Endodermal cell (in vitro differentiated cells): ENCODE results near the gene KLHL9. TPM values are rescaled to one million over a fixed set of nuclear protein-coding genes. Genes with fewer than 3 reads are reported as not detected.

Source experiments
- DNase-seq: peaks from one replicate; pipeline ENCODE4 v3.0.0-alpha.2; 2017
- H3K27ac ChIP-seq: 2 replicates; pipeline ENCODE4 v1.5.1; 2013; ENCODE audit warnings: mild to moderate bottlenecking, low read depth, low read length, moderate library complexity
- H3K27me3 ChIP-seq: 2 replicates; pipeline ENCODE4 v1.6.1; 2013; ENCODE audit warnings: mild to moderate bottlenecking, low read length, moderate library complexity; ENCODE audit not compliant: insufficient read depth, control insufficient read depth, poor library complexity, severe bottlenecking
- H3K36me3 ChIP-seq: 2 replicates; pipeline ENCODE4 v1.7.0; 2013; ENCODE audit warnings: mild to moderate bottlenecking, low read length, moderate library complexity; ENCODE audit not compliant: control insufficient read depth, insufficient read depth
- H3K4me1 ChIP-seq: one replicate; pipeline ENCODE4 v1.7.0; 2013; ENCODE audit warnings: low read length; ENCODE audit not compliant: control insufficient read depth, insufficient read depth
- H3K4me3 ChIP-seq: 2 replicates; pipeline ENCODE4 v1.5.1; 2013; ENCODE audit warnings: mild to moderate bottlenecking, low read length, moderate library complexity
- H3K9ac ChIP-seq: 2 replicates; pipeline ENCODE4 v1.6.1; 2013; ENCODE audit warnings: mild to moderate bottlenecking, low read length, moderate library complexity; ENCODE audit not compliant: poor library complexity, severe bottlenecking; ENCODE audit errors: extremely low read depth
- H3K9me3 ChIP-seq: 2 replicates; pipeline ENCODE4 v1.6.1; 2013; ENCODE audit warnings: mild to moderate bottlenecking, low read length, moderate library complexity; ENCODE audit not compliant: control insufficient read depth
- H3K27ac Mint-ChIP-seq: 2 replicates; pipeline ENCODE4 v1.8.0; 2020; ENCODE audit warnings: mixed read lengths
- H3K27me3 Mint-ChIP-seq: 2 replicates; pipeline ENCODE4 v1.8.0; 2021; ENCODE audit warnings: mild to moderate bottlenecking, mixed read lengths; ENCODE audit not compliant: insufficient read depth
- H3K36me3 Mint-ChIP-seq: 2 replicates; pipeline ENCODE4 v1.8.0; 2020; ENCODE audit warnings: low read depth, mixed read lengths
- H3K4me1 Mint-ChIP-seq: 2 replicates; pipeline ENCODE4 v1.8.0; 2020; ENCODE audit warnings: mixed read lengths
- H3K4me3 Mint-ChIP-seq: 2 replicates; pipeline ENCODE4 v1.8.0; 2020; ENCODE audit warnings: mild to moderate bottlenecking, moderate library complexity, mixed read lengths
- H3K9me3 Mint-ChIP-seq: 2 replicates; pipeline ENCODE4 v1.8.0; 2020; ENCODE audit warnings: mild to moderate bottlenecking, mixed read lengths
- CTCF ChIP-seq: fragments of 200-600 bp; sonication (generic); conservative IDR thresholded peaks from 2 replicates; pipeline ENCODE4 v1.5.0; 2021; ENCODE audit warnings: antibody characterized with exemption, mild to moderate bottlenecking
- WGBS, 2 experiments: methylation state at CpG; one replicate each; pipeline versions ENCODE4 v1.1.5 to v1.1.7; 2013; ENCODE audit warnings: missing lambda C conversion rate in 2 of 2, mixed read lengths in 1 of 2; ENCODE audit not compliant: insufficient coverage in 1 of 2, insufficient read length in 1 of 2; 5-methylcytosine and 5-hydroxymethylcytosine counted together
- total RNA-seq, 2 donors: library from RNA; stranded (reverse); fragmentation: NEBNext Ultra II Directional in 1 of 2; extraction: Animal tissue kit (Norgen Biotek cat#: 25700) in 1 of 2; gene quantifications; 2 replicates in 1 of 2; 3 replicates in 1 of 2; pipeline ENCODE4 v1.2.1, GENCODE V29; 2021

The KLHL9 gene
- total RNA-seq, 2 donors from 2014 or later: 24.6 to 32.0 TPM

- Histone ChIP-seq H3K9me3 (no peaks in the 10 kb centered on the region), H3K4me1 (no peaks in the 10 kb centered on the region), H3K27ac (no peak overlapping the region), H3K27me3 (peaks cover 76% of the 10 kb centered on the region), H3K4me3 (no peak overlapping the region), H3K36me3 (no peaks in the 10 kb centered on the region), H3K9ac (no peak overlapping the region)
- no peak for DNase-seq
- H3K36me3 Mint-ChIP-seq: no peaks in the 10 kb centered on the region
- H3K9me3 Mint-ChIP-seq: no peaks in the 10 kb centered on the region
- H3K27me3 Mint-ChIP-seq: peaks cover 91% of the 10 kb centered on the region
- 94 to 100% methylated on average over 4 to 5 of the region's 5 CpGs for WGBS, 2 experiments
- no peak overlapping the region for H3K4me3 Mint-ChIP-seq
- H3K4me1 Mint-ChIP-seq: no peaks in the 10 kb centered on the region
- H3K27ac Mint-ChIP-seq: no peak overlapping the region
- TF ChIP-seq CTCF: no peak
Observed at GRCh38 chr9:21286099-21286498, 49.1 kb downstream of the KLHL9 start.

- H3K27ac Mint-ChIP-seq: no peak overlapping the region
- no peak for TF ChIP-seq CTCF
- Histone ChIP-seq H3K4me3 (no peak overlapping the region), H3K27me3 (peaks cover 77% of the 10 kb centered on the region), H3K36me3 (no peaks in the 10 kb centered on the region), H3K9ac (no peak overlapping the region), H3K27ac (no peak overlapping the region), H3K4me1 (no peaks in the 10 kb centered on the region), H3K9me3 (no peaks in the 10 kb centered on the region)
- WGBS, 2 experiments: 90 to 91% methylated on average over 2 of the region's 2 CpGs
- no peaks in the 10 kb centered on the region for H3K36me3 Mint-ChIP-seq
- H3K4me3 Mint-ChIP-seq: no peak overlapping the region
- H3K9me3 Mint-ChIP-seq: no peaks in the 10 kb centered on the region
- no peak for DNase-seq
- H3K27me3 Mint-ChIP-seq: peaks cover 87% of the 10 kb centered on the region
- H3K4me1 Mint-ChIP-seq: no peaks in the 10 kb centered on the region
Observed at GRCh38 chr9:21281275-21281674, 53.9 kb downstream of the KLHL9 start.

Other genes with a start within 250 kb of the KLHL9 start
- not detected for gene IFNW1, start 193.6 kb downstream of the KLHL9 start, total RNA-seq
- not detected for gene IFNA21, start 168.7 kb downstream of the KLHL9 start, total RNA-seq
- gene IFNA4, start 147.8 kb downstream of the KLHL9 start, total RNA-seq: not detected
- not detected for gene IFNA7, start 133.2 kb downstream of the KLHL9 start, total RNA-seq
- gene IFNA10, start 128.3 kb downstream of the KLHL9 start, total RNA-seq: not detected
- gene IFNA16, start 118.1 kb downstream of the KLHL9 start, total RNA-seq: not detected
- gene IFNA17, start 107.2 kb downstream of the KLHL9 start, total RNA-seq: not detected
- not detected for gene IFNA14, start 95.4 kb downstream of the KLHL9 start, total RNA-seq
- not detected for gene IFNA5, start 30.1 kb downstream of the KLHL9 start, total RNA-seq
- gene IFNA6, start 15.5 kb upstream of the KLHL9 start, total RNA-seq: not detected
- gene IFNA13, start 32.7 kb upstream of the KLHL9 start, total RNA-seq: not detected
- not detected for gene IFNA2, start 50.0 kb upstream of the KLHL9 start, total RNA-seq
- gene IFNA8, start 73.7 kb upstream of the KLHL9 start, total RNA-seq: not detected
- not detected for gene IFNA1, start 105.0 kb upstream of the KLHL9 start, total RNA-seq
- gene IFNE, start 146.9 kb upstream of the KLHL9 start, total RNA-seq: 1 to 10 TPM; 1.5 to 2.0 TPM